Testis (tissue), 2 donors: ENCODE results near the gene SLC38A10.

Experiments used
- POLR2A ChIP-seq: fragments of 450-650 bp; IDR thresholded peaks from one replicate; pipeline ENCODE4 v1.6.1; 2017; ENCODE audit warnings: antibody characterized with exemption, mild to moderate bottlenecking, moderate library complexity
- TF ChIP-seq, protein P1 (sequence below), 3 experiments: fragments of 450-650 bp in 2 of 3; fragments of 200-600 bp in 1 of 3; sonication (generic) in 1 of 3; IDR thresholded peaks; one replicate each; pipeline ENCODE4 v1.5.1; 2016 to 2019; ENCODE audit warnings: antibody characterized with exemption in 3 of 3, mild to moderate bottlenecking in 2 of 3, moderate library complexity in 1 of 3

DNA sequence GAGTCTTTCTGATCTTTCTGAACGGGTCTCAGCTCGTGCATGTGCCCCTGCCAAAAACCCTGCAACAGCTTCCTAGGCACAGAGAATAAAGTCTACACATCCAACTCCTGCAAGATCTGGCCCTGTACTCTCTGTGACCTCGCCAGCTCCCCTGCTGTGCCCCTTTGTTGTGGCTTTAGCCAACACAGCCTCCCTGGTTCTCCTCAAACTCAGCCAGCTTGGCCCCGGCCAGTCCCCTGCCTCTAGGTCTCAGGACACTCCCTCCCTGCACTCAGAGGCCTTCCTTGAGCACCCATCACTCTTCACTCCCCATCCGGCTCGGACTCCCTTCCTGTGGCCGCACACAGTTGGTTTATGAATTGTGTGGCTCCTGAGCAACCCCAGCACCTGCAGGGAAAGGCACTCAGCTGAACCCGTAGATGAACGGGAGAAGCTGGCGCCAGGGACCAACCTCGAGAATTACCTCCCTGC is 73.7 kb downstream of the SLC38A10 start:
- TF ChIP-seq, protein P1, sequence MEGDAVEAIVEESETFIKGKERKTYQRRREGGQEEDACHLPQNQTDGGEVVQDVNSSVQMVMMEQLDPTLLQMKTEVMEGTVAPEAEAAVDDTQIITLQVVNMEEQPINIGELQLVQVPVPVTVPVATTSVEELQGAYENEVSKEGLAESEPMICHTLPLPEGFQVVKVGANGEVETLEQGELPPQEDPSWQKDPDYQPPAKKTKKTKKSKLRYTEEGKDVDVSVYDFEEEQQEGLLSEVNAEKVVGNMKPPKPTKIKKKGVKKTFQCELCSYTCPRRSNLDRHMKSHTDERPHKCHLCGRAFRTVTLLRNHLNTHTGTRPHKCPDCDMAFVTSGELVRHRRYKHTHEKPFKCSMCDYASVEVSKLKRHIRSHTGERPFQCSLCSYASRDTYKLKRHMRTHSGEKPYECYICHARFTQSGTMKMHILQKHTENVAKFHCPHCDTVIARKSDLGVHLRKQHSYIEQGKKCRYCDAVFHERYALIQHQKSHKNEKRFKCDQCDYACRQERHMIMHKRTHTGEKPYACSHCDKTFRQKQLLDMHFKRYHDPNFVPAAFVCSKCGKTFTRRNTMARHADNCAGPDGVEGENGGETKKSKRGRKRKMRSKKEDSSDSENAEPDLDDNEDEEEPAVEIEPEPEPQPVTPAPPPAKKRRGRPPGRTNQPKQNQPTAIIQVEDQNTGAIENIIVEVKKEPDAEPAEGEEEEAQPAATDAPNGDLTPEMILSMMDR (IDR thresholded peaks at IDR 0.05) = no peak
- TF ChIP-seq POLR2A = no peak
